H9 (cell line): ENCODE data around the gene OR2Y1. TPM values are rescaled to one million over a fixed set of nuclear protein-coding genes. Genes with fewer than 3 reads are reported as not detected.

Experiments used
- DNase-seq: peaks from one replicate; pipeline ENCODE4 v3.0.0-alpha.2; 2017
- H2AFZ ChIP-seq: one replicate; pipeline ENCODE4 v1.6.1; 2013; ENCODE audit warnings: mild to moderate bottlenecking, low read length, control low read depth, moderate library complexity
- H2AK5ac ChIP-seq: 2 replicates; pipeline ENCODE4 v1.6.1; 2013; ENCODE audit warnings: low read length, control low read depth, mixed read lengths; ENCODE audit not compliant: insufficient read length
- H2BK120ac ChIP-seq: one replicate; pipeline ENCODE4 v1.6.1; 2013; ENCODE audit warnings: low read depth, mild to moderate bottlenecking, low read length, control low read depth, inconsistent platforms; ENCODE audit not compliant: poor library complexity, severe bottlenecking
- H2BK12ac ChIP-seq: 2 replicates; pipeline ENCODE4 v1.6.1; 2013; ENCODE audit warnings: low read length, control low read depth, mixed read lengths, low read depth; ENCODE audit not compliant: insufficient read length
- H2BK15ac ChIP-seq: 2 replicates; pipeline ENCODE4 v1.6.1; 2013; ENCODE audit warnings: low read depth, low read length, control low read depth
- H2BK20ac ChIP-seq: one replicate; pipeline ENCODE4 v1.6.1; 2013; ENCODE audit warnings: low read depth, mild to moderate bottlenecking, low read length, control low read depth, inconsistent platforms; ENCODE audit not compliant: poor library complexity, severe bottlenecking
- H2BK5ac ChIP-seq: 2 replicates; pipeline ENCODE4 v1.6.1; 2013; ENCODE audit warnings: low read length, control low read depth, mixed read lengths; ENCODE audit not compliant: insufficient read length
- H3K14ac ChIP-seq: 2 replicates; pipeline ENCODE4 v1.6.1; 2013; ENCODE audit warnings: low read length, control low read depth; ENCODE audit not compliant: insufficient read depth
- H3K18ac ChIP-seq: 2 replicates; pipeline ENCODE4 v1.6.1; 2013; ENCODE audit warnings: low read depth, mild to moderate bottlenecking, mixed read lengths, low read length, control low read depth; ENCODE audit not compliant: insufficient read length
- H3K23ac ChIP-seq: 2 replicates; pipeline ENCODE4 v1.6.1; 2013; ENCODE audit warnings: low read length, control low read depth, mixed read lengths, low read depth; ENCODE audit not compliant: insufficient read length
- H3K23me2 ChIP-seq: 2 replicates; pipeline ENCODE4 v1.6.1; 2013; ENCODE audit warnings: low read depth, mild to moderate bottlenecking, mixed read lengths, low read length, control low read depth; ENCODE audit not compliant: insufficient read length, poor library complexity, severe bottlenecking
- H3K27ac ChIP-seq: 2 replicates; pipeline ENCODE4 v1.5.1; 2013; ENCODE audit warnings: low read length, control low read depth, mixed read lengths, low read depth; ENCODE audit not compliant: insufficient read length
- H3K27me3 ChIP-seq: 2 replicates; pipeline ENCODE4 v1.6.1; 2013; ENCODE audit warnings: low read length, control low read depth, inconsistent platforms; ENCODE audit not compliant: insufficient read depth
- H3K4ac ChIP-seq: 2 replicates; pipeline ENCODE4 v1.6.1; 2013; ENCODE audit warnings: low read depth, mild to moderate bottlenecking, control low read depth, inconsistent platforms, low read length, moderate library complexity
- H3K4me1 ChIP-seq: 2 replicates; pipeline ENCODE4 v1.6.1; 2013; ENCODE audit warnings: low read length, control low read depth, inconsistent platforms; ENCODE audit not compliant: insufficient read depth
- H3K4me2 ChIP-seq: 2 replicates; pipeline ENCODE4 v1.6.1; 2013; ENCODE audit warnings: low read length, control low read depth, mixed read lengths; ENCODE audit not compliant: insufficient read length, insufficient read depth
- H3K56ac ChIP-seq: 2 replicates; pipeline ENCODE4 v1.6.1; 2013; ENCODE audit warnings: low read depth, mild to moderate bottlenecking, mixed read lengths, low read length, control low read depth; ENCODE audit not compliant: insufficient read length
- H3K79me1 ChIP-seq: 2 replicates; pipeline ENCODE4 v1.6.1; 2013; ENCODE audit warnings: low read depth, mild to moderate bottlenecking, moderate library complexity, low read length, control low read depth, inconsistent platforms; ENCODE audit not compliant: insufficient read depth, poor library complexity, severe bottlenecking
- H3K79me2 ChIP-seq: 2 replicates; pipeline ENCODE4 v1.6.1; 2013; ENCODE audit warnings: low read length, control low read depth, inconsistent platforms; ENCODE audit not compliant: insufficient read depth
- H3K9ac ChIP-seq: 2 replicates; pipeline ENCODE4 v1.6.1; 2013; ENCODE audit warnings: low read length, control low read depth, mixed read lengths; ENCODE audit not compliant: insufficient read length; ENCODE audit errors: extremely low read depth
- H3K9me3 ChIP-seq: one replicate; pipeline ENCODE4 v1.6.1; 2013; ENCODE audit warnings: low read depth, low read length, inconsistent platforms; ENCODE audit not compliant: control insufficient read depth
- H3T11ph ChIP-seq: one replicate; pipeline ENCODE4 v1.6.1; 2013; ENCODE audit warnings: mild to moderate bottlenecking, low read length, control low read depth, inconsistent platforms
- H4K20me1 ChIP-seq: one replicate; pipeline ENCODE4 v1.6.1; 2013; ENCODE audit not compliant: control insufficient read depth, insufficient read length, insufficient read depth
- H4K5ac ChIP-seq: 2 replicates; pipeline ENCODE4 v1.6.1; 2013; ENCODE audit warnings: low read depth, mild to moderate bottlenecking, mixed read lengths, low read length, control low read depth; ENCODE audit not compliant: insufficient read length
- H4K8ac ChIP-seq: replicated peaks from 2 replicates; pipeline ENCODE4 v1.6.1; 2013; ENCODE audit warnings: low read length, control low read depth, mixed read lengths, low read depth; ENCODE audit not compliant: insufficient read length
- H4K91ac ChIP-seq: 2 replicates; pipeline ENCODE4 v1.6.1; 2013; ENCODE audit warnings: low read depth, mild to moderate bottlenecking, moderate library complexity, mixed read lengths, low read length, control low read depth; ENCODE audit not compliant: insufficient read length
- H3K27ac Mint-ChIP-seq, 3 experiments: 2 replicates in 2 of 3; 3 replicates in 1 of 3; pipeline ENCODE4 v1.8.0; 2020 to 2021; ENCODE audit warnings: mixed read lengths in 3 of 3, mild to moderate bottlenecking in 1 of 3, moderate library complexity in 1 of 3
- H3K27me3 Mint-ChIP-seq: 2 replicates; pipeline ENCODE4 v1.8.0; 2021; ENCODE audit warnings: low read depth, mild to moderate bottlenecking, moderate library complexity, mixed read lengths
- H3K36me3 Mint-ChIP-seq, 3 experiments: 2 replicates in 2 of 3; 3 replicates in 1 of 3; pipeline ENCODE4 v1.8.0; 2020 to 2021; ENCODE audit warnings: low read depth in 3 of 3, mixed read lengths in 3 of 3; ENCODE audit not compliant: insufficient read depth in 1 of 3
- H3K4me1 Mint-ChIP-seq, 2 experiments: 2 replicates each; pipeline ENCODE4 v1.8.0; 2020; ENCODE audit warnings: mixed read lengths in 2 of 2
- H3K4me3 Mint-ChIP-seq, 2 experiments: 2 replicates in 1 of 2; 3 replicates in 1 of 2; pipeline ENCODE4 v1.8.0; 2020 to 2021; ENCODE audit warnings: mild to moderate bottlenecking in 2 of 2, mixed read lengths in 2 of 2, moderate library complexity in 1 of 2
- H3K9me3 Mint-ChIP-seq, 2 experiments: 2 replicates in 1 of 2; 3 replicates in 1 of 2; pipeline ENCODE4 v1.8.0; 2020; ENCODE audit warnings: mild to moderate bottlenecking in 2 of 2, mixed read lengths in 2 of 2, moderate library complexity in 1 of 2
- WGBS: extraction: QIAGEN DNeasy Blood & Tissue Kit; methylation state at CpG from one replicate; pipeline ENCODE4 v1.1.7; 2013; ENCODE audit warnings: missing lambda C conversion rate, low lambda C conversion rate, mixed read lengths; ENCODE audit not compliant: insufficient read length; ENCODE audit errors: extremely low coverage; 5-methylcytosine and 5-hydroxymethylcytosine counted together
- total RNA-seq: library from RNA; stranded (reverse); gene quantifications from 2 replicates; pipeline ENCODE4 v1.2.1, GENCODE V29; 2021
- TF ChIP-seq, protein P1 (sequence below): fragments of 200-600 bp; sonication (generic); conservative IDR thresholded peaks from 3 replicates; pipeline ENCODE4 v1.8.0; 2021; ENCODE audit warnings: antibody characterized with exemption, mild to moderate bottlenecking

Gene OR2Y1
- total RNA-seq, 1 experiment from 2014 or later, result not detected

DNA sequence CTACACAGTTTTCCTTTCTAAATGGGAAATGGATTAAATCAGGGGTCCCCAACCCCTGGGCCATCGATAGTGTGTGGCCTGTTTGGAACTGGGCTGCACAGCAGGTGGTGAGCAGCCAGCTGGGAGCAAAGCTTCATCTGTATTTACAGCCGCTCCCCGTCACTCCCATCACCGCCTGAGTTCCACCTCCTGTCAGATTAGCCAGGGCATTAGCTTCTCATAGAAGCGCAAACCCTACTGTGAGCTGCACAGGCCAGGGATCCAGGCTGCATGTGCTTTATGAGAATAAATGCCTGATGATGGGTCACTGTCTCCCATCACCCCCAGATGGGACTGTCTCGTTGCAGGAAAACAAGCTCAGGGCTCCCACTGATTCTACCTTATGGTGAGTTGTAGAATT lies 49.3 kb downstream of the OR2Y1 start:
- no peaks in the 10 kb centered on the region for H3K23me2 ChIP-seq
- H2AFZ ChIP-seq, result no peak overlapping the region
- H3K9me3 ChIP-seq, result no peaks in the 10 kb centered on the region
- no peaks in the 10 kb centered on the region for H3K79me1 ChIP-seq
- Mint-ChIP-seq H3K27me3 (peaks cover 11% of the 10 kb centered on the region), H3K4me1 (peaks cover 14 to 25% of the 10 kb centered on the region in 2 experiments), H3K9me3 (peaks cover 0 to under 1% of the 10 kb centered on the region in 2 experiments; a peak in 3 of 5 replicates), H3K36me3 (no peaks in the 10 kb centered on the region), H3K4me3 (peak overlapping the region in 1 of 2 experiments; percentile 51; a peak in 1 of 5 replicates), H3K27ac (no peak overlapping the region)
- no peak overlapping the region for H2BK5ac ChIP-seq
- no peaks in the 10 kb centered on the region for H3K27me3 ChIP-seq
- no peak overlapping the region for H3K18ac ChIP-seq
- no peaks in the 10 kb centered on the region for H4K20me1 ChIP-seq
- H2BK120ac ChIP-seq, result no peak overlapping the region
- H2BK20ac ChIP-seq, result no peak overlapping the region
- no peak overlapping the region for H3K9ac ChIP-seq
- no peaks in the 10 kb centered on the region for H3K79me2 ChIP-seq
- no CpG with 5 or more reads among the region's 6 CpGs for WGBS
- H3K4ac ChIP-seq, result no peak overlapping the region
- DNase-seq, result no peak
- TF ChIP-seq, protein P1, sequence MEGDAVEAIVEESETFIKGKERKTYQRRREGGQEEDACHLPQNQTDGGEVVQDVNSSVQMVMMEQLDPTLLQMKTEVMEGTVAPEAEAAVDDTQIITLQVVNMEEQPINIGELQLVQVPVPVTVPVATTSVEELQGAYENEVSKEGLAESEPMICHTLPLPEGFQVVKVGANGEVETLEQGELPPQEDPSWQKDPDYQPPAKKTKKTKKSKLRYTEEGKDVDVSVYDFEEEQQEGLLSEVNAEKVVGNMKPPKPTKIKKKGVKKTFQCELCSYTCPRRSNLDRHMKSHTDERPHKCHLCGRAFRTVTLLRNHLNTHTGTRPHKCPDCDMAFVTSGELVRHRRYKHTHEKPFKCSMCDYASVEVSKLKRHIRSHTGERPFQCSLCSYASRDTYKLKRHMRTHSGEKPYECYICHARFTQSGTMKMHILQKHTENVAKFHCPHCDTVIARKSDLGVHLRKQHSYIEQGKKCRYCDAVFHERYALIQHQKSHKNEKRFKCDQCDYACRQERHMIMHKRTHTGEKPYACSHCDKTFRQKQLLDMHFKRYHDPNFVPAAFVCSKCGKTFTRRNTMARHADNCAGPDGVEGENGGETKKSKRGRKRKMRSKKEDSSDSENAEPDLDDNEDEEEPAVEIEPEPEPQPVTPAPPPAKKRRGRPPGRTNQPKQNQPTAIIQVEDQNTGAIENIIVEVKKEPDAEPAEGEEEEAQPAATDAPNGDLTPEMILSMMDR, result no peak
- H3K27ac ChIP-seq, result no peak overlapping the region
- H3K56ac ChIP-seq, result no peak overlapping the region
- H2AK5ac ChIP-seq, result no peak overlapping the region
- no peak overlapping the region for H2BK15ac ChIP-seq
- H4K8ac ChIP-seq, result no peak overlapping the region
- no peak overlapping the region for H3T11ph ChIP-seq
- H3K23ac ChIP-seq, result no peak overlapping the region
- no peak overlapping the region for H3K4me2 ChIP-seq
- H4K91ac ChIP-seq, result no peak overlapping the region
- peaks cover 4% of the 10 kb centered on the region for H3K4me1 ChIP-seq
- H4K5ac ChIP-seq, result no peak overlapping the region
- H2BK12ac ChIP-seq, result no peak overlapping the region
- H3K14ac ChIP-seq, result no peak overlapping the region
